HepG2 (cell line): ENCODE measurements around the gene RABEP2. TPM values are rescaled to one million over a fixed set of nuclear protein-coding genes. Genes with fewer than 3 reads are reported as not detected.

Experiments used
- BATF2 ChIP-seq: sonication (generic); formaldehyde crosslinking; IDR thresholded peaks from 2 replicates; pipeline ENCODE4 v1.8.0; 2022; ENCODE audit warnings: mild to moderate bottlenecking, missing genetic modification reagents, moderate library complexity
- EHMT2 ChIP-seq: fragments of 200-600 bp; sonication (generic); IDR thresholded peaks from 2 replicates; pipeline ENCODE4 v1.7.0; 2017; ENCODE audit warnings: antibody characterized with exemption, low read depth, low read length, borderline replicate concordance
- KDM2A ChIP-seq: sonication (generic); formaldehyde crosslinking; IDR thresholded peaks from 2 replicates; pipeline ENCODE4 v1.4.0; 2020; ENCODE audit warnings: low read depth, missing genetic modification reagents, borderline replicate concordance
- MXD1 ChIP-seq: sonication (generic); formaldehyde crosslinking; IDR thresholded peaks from 2 replicates; pipeline ENCODE4 v1.4.0; 2020; ENCODE audit warnings: mild to moderate bottlenecking, missing genetic modification reagents
- NRL ChIP-seq: sonication (generic); formaldehyde crosslinking; IDR thresholded peaks from 2 replicates; pipeline ENCODE4 v1.5.0; 2020; ENCODE audit warnings: missing genetic modification reagents, mild to moderate bottlenecking, moderate library complexity, borderline replicate concordance
- SMAD3 ChIP-seq: sonication (generic); formaldehyde crosslinking; IDR thresholded peaks from 2 replicates; pipeline ENCODE4 v1.4.0; 2020; ENCODE audit warnings: missing genetic modification reagents
- TCF7 ChIP-seq: sonication (generic); IDR thresholded peaks from 2 replicates; pipeline ENCODE4 v1.6.1; 2016; ENCODE audit warnings: antibody characterized with exemption, low read depth
- ZBTB39 ChIP-seq: sonication (generic); formaldehyde crosslinking; IDR thresholded peaks from 2 replicates; pipeline ENCODE4 v1.5.0; 2020; ENCODE audit warnings: missing genetic modification reagents
- ZFP36L2 ChIP-seq: sonication (generic); formaldehyde crosslinking; IDR thresholded peaks from 2 replicates; pipeline ENCODE4 v1.4.0; 2020; ENCODE audit warnings: missing genetic modification reagents
- ZNF337 ChIP-seq: sonication (generic); formaldehyde crosslinking; IDR thresholded peaks from 2 replicates; pipeline ENCODE4 v1.5.1; 2020; ENCODE audit warnings: missing genetic modification reagents, low read depth, mild to moderate bottlenecking, borderline replicate concordance
- ZNF33A ChIP-seq: sonication (generic); formaldehyde crosslinking; IDR thresholded peaks from 2 replicates; pipeline ENCODE4 v1.5.1; 2020; ENCODE audit warnings: missing genetic modification reagents, mild to moderate bottlenecking, moderate library complexity, borderline replicate concordance
- ZNF598 ChIP-seq: sonication (generic); formaldehyde crosslinking; IDR thresholded peaks from 2 replicates; pipeline ENCODE4 v1.5.1; 2020; ENCODE audit warnings: mild to moderate bottlenecking, missing genetic modification reagents, borderline replicate concordance
- ZNF709 ChIP-seq: sonication (generic); formaldehyde crosslinking; IDR thresholded peaks from 2 replicates; pipeline ENCODE4 v1.5.0; 2020; ENCODE audit warnings: mild to moderate bottlenecking, missing genetic modification reagents
- polyA plus RNA-seq, 8 experiments: library from polyadenylated mRNA; depleted of rRNA in 3 of 8; stranded (reverse) in 7 of 8; unstranded in 1 of 8; fragments of >200 nt; fragmentation: Illumina TruSeq in 4 of 8; extraction: Trizol in 4 of 8; gene quantifications; 2 replicates each; pipeline versions ENCODE4 v1.2.1 to v1.2.3, GENCODE V29; 2011 to 2016; ENCODE audit warnings: low read depth in 4 of 8, missing spikeins in 1 of 8, mixed read lengths in 1 of 8; ENCODE audit not compliant: insufficient read depth in 1 of 8
- total RNA-seq, 5 experiments: library from RNA; depleted of rRNA; stranded (reverse); fragments of >200 nt; fragmentation: Illumina TruSeq; extraction: Trizol; gene quantifications; 2 replicates each; pipeline ENCODE4 v1.2.3, GENCODE V29; 2016; ENCODE audit warnings: low read depth in 1 of 5
- TF ChIP-seq, protein P1 (sequence below): sonication (generic); formaldehyde crosslinking; IDR thresholded peaks from 2 replicates; pipeline ENCODE4 v1.5.0; 2020; ENCODE audit warnings: missing genetic modification reagents
- TF ChIP-seq, protein P2 (sequence below): sonication (generic); formaldehyde crosslinking; IDR thresholded peaks from 2 replicates; pipeline ENCODE4 v1.4.0; 2020; ENCODE audit warnings: missing genetic modification reagents
- TF ChIP-seq, protein P3 (sequence below): sonication (generic); formaldehyde crosslinking; IDR thresholded peaks from 2 replicates; pipeline ENCODE4 v1.4.0; 2020; ENCODE audit warnings: missing genetic modification reagents, borderline replicate concordance

The RABEP2 gene
- total and polyA plus RNA-seq, 2 of the 13 experiments (the other 11 are each of a cell fraction or from before 2014, with no cell fraction given): 10.8 to 18.4 TPM

DNA sequence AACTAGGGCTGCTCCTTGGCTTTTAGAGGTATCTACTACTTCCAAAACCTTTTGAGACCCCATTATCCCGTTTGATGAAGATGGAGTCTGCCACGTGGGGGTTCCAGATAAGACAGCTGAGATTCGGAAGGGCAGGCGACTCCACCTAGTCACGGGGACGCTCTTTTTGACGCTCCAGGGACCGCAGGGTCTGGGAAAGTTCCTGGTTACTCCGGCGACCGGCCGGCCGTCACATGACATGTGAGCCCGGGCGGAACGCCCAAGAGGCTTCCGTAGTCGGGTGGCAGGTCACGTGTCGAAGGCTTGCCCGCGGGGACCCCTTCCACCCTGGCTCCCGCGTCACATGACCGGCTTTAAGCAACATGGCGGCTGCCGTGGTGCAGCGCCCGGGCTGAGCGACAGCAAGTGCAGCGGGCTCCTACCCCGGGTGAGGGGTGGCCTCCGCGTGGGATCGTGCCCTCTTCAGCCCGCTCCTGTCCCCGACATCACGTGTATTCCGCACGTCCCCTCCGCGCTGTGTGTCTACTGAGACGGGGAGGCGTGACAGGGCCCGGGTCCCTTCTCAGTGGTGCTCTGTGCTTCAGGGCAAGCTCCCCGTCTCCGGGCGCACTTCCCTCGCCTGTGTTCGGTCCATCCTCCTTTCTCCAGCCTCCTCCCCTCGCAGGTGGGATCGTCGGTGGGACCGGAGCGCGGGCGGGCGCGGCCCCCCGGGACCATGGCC is 49.6 kb upstream of the RABEP2 start, which contains the start of gene SPNS1 (continued):
- TF ChIP-seq, protein P1, sequence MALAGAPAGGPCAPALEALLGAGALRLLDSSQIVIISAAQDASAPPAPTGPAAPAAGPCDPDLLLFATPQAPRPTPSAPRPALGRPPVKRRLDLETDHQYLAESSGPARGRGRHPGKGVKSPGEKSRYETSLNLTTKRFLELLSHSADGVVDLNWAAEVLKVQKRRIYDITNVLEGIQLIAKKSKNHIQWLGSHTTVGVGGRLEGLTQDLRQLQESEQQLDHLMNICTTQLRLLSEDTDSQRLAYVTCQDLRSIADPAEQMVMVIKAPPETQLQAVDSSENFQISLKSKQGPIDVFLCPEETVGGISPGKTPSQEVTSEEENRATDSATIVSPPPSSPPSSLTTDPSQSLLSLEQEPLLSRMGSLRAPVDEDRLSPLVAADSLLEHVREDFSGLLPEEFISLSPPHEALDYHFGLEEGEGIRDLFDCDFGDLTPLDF (CRISPR knock-in tag): peak; percentile 91
- no peak for TF ChIP-seq ZFP36L2
- no peak for TF ChIP-seq EHMT2
- peak; percentile 61; the same call in 1 of the 2 replicates for TF ChIP-seq SMAD3 (CRISPR knock-in tag)
- peak; percentile 88 for TF ChIP-seq NRL
- no peak for TF ChIP-seq TCF7
- peak; percentile 99 for TF ChIP-seq KDM2A (CRISPR knock-in tag)
- TF ChIP-seq ZNF598 (CRISPR knock-in tag): peak; percentile 95
- peak; percentile 71; the same call in 1 of the 2 replicates for TF ChIP-seq ZBTB39 (CRISPR knock-in tag)
- no peak for TF ChIP-seq BATF2
- TF ChIP-seq, protein P2, sequence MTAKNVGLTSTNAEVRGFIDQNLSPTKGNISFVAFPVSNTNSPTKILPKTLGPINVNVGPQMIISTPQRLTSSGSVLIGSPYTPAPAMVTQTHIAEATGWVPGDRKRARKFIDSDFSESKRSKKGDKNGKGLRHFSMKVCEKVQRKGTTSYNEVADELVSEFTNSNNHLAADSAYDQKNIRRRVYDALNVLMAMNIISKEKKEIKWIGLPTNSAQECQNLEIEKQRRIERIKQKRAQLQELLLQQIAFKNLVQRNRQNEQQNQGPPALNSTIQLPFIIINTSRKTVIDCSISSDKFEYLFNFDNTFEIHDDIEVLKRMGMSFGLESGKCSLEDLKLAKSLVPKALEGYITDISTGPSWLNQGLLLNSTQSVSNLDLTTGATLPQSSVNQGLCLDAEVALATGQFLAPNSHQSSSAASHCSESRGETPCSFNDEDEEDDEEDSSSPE (CRISPR knock-in tag): peak; percentile 85
- peak; percentile 95; the same call in 1 of the 2 replicates for TF ChIP-seq ZNF337
- TF ChIP-seq, protein P3, sequence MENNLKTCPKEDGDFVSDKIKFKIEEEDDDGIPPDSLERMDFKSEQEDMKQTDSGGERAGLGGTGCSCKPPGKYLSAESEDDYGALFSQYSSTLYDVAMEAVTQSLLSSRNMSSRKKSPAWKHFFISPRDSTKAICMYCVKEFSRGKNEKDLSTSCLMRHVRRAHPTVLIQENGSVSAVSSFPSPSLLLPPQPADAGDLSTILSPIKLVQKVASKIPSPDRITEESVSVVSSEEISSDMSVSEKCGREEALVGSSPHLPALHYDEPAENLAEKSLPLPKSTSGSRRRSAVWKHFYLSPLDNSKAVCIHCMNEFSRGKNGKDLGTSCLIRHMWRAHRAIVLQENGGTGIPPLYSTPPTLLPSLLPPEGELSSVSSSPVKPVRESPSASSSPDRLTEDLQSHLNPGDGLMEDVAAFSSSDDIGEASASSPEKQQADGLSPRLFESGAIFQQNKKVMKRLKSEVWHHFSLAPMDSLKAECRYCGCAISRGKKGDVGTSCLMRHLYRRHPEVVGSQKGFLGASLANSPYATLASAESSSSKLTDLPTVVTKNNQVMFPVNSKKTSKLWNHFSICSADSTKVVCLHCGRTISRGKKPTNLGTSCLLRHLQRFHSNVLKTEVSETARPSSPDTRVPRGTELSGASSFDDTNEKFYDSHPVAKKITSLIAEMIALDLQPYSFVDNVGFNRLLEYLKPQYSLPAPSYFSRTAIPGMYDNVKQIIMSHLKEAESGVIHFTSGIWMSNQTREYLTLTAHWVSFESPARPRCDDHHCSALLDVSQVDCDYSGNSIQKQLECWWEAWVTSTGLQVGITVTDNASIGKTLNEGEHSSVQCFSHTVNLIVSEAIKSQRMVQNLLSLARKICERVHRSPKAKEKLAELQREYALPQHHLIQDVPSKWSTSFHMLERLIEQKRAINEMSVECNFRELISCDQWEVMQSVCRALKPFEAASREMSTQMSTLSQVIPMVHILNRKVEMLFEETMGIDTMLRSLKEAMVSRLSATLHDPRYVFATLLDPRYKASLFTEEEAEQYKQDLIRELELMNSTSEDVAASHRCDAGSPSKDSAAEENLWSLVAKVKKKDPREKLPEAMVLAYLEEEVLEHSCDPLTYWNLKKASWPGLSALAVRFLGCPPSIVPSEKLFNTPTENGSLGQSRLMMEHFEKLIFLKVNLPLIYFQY (CRISPR knock-in tag): peak; percentile 56; the same call in 1 of the 2 replicates
- peak; percentile 96 for TF ChIP-seq MXD1 (CRISPR knock-in tag)
- TF ChIP-seq ZNF709 (CRISPR knock-in tag): peak; percentile 91
- TF ChIP-seq ZNF33A (CRISPR knock-in tag): no peak
